ENCODE measurements around the gene PTPRN2. TPM values are rescaled to one million over a fixed set of nuclear protein-coding genes. Genes with fewer than 3 reads are reported as not detected.
A peak's percentile ranks its signal among the peaks of the same experiment; 100 is the strongest.

PTPRN2 gene
- total RNA-seq, 1 experiment from 2014 or later, result 1.1 TPM

DNA sequence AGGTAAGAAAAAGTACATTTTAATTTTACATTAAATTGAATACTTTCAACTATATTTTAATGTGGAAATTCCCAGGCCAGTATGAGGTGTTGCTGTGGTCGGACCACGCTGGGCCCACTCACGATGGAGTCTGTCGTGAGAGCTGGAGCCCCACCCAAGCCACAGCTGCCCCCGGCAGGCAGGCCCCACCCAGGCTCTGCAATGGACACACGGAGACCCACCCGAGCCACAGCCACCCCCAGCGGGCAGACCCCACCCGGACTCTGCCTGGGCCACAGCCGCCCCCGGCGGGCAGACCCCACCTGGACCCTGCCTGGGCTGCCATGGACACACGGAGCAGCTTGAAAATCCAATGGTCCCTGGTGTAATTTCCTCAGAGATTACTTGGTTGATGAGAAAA is 141.3 kb downstream of the PTPRN2 start:
- no peaks in the 10 kb centered on the region for H3K4me1 ChIP-seq (ENCODE audit: control insufficient read depth, insufficient read depth, low read length)
- intact Hi-C loops (cut with micrococcal nuclease; ENCODE audit: unreplicated experiment), result no loop called here
- ATAC-seq (no peak), DNase-seq (ENCODE audit: low read depth, low spot score) (no peak)
- H3K4me3 ChIP-seq (ENCODE audit: low read depth in 2 of 2, low read length in 2 of 2), result no peak overlapping the region
- H3K9me3 ChIP-seq (ENCODE audit: control insufficient read depth, insufficient read depth, low read depth, low read length), result no peaks in the 10 kb centered on the region
- ChIA-PET POLR2A (no interaction called here), CTCF (no interaction called here)
- no peaks in the 10 kb centered on the region for H3K36me3 ChIP-seq (ENCODE audit: control insufficient read depth, insufficient read depth, low read length)
- no TSS peak for BruUV-seq (replicated peaks)
- in situ Hi-C loops (cut with HindIII; ENCODE audit: low pct_unique_long_range_greater_than_20kb, low sequenced_read_pairs), result no loop called here
- no peak overlapping the region for H3K27ac ChIP-seq (ENCODE audit: low read length)
- no peaks in the 10 kb centered on the region for H3K27me3 ChIP-seq (ENCODE audit: control insufficient read depth, insufficient read depth, low read length)
- TF ChIP-seq, protein P1, sequence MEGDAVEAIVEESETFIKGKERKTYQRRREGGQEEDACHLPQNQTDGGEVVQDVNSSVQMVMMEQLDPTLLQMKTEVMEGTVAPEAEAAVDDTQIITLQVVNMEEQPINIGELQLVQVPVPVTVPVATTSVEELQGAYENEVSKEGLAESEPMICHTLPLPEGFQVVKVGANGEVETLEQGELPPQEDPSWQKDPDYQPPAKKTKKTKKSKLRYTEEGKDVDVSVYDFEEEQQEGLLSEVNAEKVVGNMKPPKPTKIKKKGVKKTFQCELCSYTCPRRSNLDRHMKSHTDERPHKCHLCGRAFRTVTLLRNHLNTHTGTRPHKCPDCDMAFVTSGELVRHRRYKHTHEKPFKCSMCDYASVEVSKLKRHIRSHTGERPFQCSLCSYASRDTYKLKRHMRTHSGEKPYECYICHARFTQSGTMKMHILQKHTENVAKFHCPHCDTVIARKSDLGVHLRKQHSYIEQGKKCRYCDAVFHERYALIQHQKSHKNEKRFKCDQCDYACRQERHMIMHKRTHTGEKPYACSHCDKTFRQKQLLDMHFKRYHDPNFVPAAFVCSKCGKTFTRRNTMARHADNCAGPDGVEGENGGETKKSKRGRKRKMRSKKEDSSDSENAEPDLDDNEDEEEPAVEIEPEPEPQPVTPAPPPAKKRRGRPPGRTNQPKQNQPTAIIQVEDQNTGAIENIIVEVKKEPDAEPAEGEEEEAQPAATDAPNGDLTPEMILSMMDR (IDR thresholded peaks at IDR 0.05), result no peak
- TF ChIP-seq, protein P2, sequence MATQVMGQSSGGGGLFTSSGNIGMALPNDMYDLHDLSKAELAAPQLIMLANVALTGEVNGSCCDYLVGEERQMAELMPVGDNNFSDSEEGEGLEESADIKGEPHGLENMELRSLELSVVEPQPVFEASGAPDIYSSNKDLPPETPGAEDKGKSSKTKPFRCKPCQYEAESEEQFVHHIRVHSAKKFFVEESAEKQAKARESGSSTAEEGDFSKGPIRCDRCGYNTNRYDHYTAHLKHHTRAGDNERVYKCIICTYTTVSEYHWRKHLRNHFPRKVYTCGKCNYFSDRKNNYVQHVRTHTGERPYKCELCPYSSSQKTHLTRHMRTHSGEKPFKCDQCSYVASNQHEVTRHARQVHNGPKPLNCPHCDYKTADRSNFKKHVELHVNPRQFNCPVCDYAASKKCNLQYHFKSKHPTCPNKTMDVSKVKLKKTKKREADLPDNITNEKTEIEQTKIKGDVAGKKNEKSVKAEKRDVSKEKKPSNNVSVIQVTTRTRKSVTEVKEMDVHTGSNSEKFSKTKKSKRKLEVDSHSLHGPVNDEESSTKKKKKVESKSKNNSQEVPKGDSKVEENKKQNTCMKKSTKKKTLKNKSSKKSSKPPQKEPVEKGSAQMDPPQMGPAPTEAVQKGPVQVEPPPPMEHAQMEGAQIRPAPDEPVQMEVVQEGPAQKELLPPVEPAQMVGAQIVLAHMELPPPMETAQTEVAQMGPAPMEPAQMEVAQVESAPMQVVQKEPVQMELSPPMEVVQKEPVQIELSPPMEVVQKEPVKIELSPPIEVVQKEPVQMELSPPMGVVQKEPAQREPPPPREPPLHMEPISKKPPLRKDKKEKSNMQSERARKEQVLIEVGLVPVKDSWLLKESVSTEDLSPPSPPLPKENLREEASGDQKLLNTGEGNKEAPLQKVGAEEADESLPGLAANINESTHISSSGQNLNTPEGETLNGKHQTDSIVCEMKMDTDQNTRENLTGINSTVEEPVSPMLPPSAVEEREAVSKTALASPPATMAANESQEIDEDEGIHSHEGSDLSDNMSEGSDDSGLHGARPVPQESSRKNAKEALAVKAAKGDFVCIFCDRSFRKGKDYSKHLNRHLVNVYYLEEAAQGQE (IDR thresholded peaks at IDR 0.05; ENCODE audit: insufficient read depth in 1 of 2, low read depth in 2 of 2, low read length in 1 of 2), result no peak
- TF ChIP-seq SIN3A (IDR thresholded peaks at IDR 0.05; ENCODE audit: borderline replicate concordance, insufficient read depth, low read depth, low read length) (no peak), POLR2AphosphoS5 (IDR thresholded peaks at IDR 0.05; ENCODE audit: low read depth, low read length) (no peak), TCF7L2 (IDR thresholded peaks at IDR 0.05; ENCODE audit: low read depth, low read length) (no peak)

DNA sequence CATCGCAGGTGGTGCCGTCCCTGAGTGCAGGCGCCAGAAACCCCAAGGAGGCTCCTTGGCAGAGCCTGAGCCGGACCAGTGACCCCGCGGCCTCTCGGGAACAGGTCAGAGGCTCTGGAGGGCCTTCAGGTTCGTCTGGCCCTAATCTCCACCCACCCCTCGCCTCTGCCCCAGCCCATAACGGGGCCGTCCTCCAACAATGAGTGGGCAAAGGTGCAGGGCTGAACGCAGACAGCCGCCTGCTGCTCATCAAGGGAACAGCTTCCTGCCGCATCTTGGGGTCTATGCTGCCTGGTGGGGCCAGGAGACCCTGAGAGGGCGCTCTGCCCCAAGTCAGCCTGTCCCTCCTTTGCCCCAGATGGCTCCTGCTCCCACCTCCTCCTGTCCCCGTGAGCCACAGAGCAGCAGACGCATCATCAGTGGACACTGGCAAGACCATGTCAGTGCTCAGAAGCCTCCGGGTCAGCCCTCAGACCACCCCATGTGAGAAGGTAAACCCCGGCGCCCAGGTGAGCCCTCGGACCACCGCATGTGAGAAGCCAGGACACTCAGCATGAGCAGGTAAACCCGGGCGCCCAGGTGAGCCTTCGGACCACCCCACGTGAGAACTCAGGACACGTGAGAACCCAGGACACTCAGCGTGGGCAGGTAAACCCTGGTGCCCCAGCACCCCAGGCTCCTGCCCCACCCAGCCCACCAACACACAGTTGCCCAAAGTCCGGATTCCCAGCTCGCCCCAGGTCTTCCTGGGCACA is 142.0 kb downstream of the PTPRN2 start:
- no peaks in the 10 kb centered on the region for H3K9me3 ChIP-seq (ENCODE audit: control insufficient read depth, insufficient read depth, low read depth, low read length)
- DNase-seq (ENCODE audit: low read depth, low spot score) (no peak), ATAC-seq (peak; percentile 40)
- intact Hi-C loops (cut with micrococcal nuclease; ENCODE audit: unreplicated experiment) (no loop called here), in situ Hi-C loops (cut with HindIII; ENCODE audit: low pct_unique_long_range_greater_than_20kb, low sequenced_read_pairs) (no loop called here)
- ChIA-PET POLR2A (no interaction called here), CTCF (no interaction called here)
- no peak overlapping the region for H3K27ac ChIP-seq (ENCODE audit: low read length)
- no peak overlapping the region for H3K4me3 ChIP-seq (ENCODE audit: low read depth in 2 of 2, low read length in 2 of 2)
- H3K27me3 ChIP-seq (ENCODE audit: control insufficient read depth, insufficient read depth, low read length), result no peaks in the 10 kb centered on the region
- H3K36me3 ChIP-seq (ENCODE audit: control insufficient read depth, insufficient read depth, low read length), result no peaks in the 10 kb centered on the region
- TF ChIP-seq POLR2AphosphoS5 (IDR thresholded peaks at IDR 0.05; ENCODE audit: low read depth, low read length) (no peak), SIN3A (IDR thresholded peaks at IDR 0.05; ENCODE audit: borderline replicate concordance, insufficient read depth, low read depth, low read length) (no peak), TCF7L2 (IDR thresholded peaks at IDR 0.05; ENCODE audit: low read depth, low read length) (no peak)
- TF ChIP-seq, protein P2 (IDR thresholded peaks at IDR 0.05; ENCODE audit: insufficient read depth in 1 of 2, low read depth in 2 of 2, low read length in 1 of 2), result no peak
- TF ChIP-seq, protein P1 (IDR thresholded peaks at IDR 0.05), result no peak
- H3K4me1 ChIP-seq (ENCODE audit: control insufficient read depth, insufficient read depth, low read length), result no peaks in the 10 kb centered on the region
- BruUV-seq (replicated peaks), result no TSS peak
